ENCODE results near the gene DBNL.

DNA sequence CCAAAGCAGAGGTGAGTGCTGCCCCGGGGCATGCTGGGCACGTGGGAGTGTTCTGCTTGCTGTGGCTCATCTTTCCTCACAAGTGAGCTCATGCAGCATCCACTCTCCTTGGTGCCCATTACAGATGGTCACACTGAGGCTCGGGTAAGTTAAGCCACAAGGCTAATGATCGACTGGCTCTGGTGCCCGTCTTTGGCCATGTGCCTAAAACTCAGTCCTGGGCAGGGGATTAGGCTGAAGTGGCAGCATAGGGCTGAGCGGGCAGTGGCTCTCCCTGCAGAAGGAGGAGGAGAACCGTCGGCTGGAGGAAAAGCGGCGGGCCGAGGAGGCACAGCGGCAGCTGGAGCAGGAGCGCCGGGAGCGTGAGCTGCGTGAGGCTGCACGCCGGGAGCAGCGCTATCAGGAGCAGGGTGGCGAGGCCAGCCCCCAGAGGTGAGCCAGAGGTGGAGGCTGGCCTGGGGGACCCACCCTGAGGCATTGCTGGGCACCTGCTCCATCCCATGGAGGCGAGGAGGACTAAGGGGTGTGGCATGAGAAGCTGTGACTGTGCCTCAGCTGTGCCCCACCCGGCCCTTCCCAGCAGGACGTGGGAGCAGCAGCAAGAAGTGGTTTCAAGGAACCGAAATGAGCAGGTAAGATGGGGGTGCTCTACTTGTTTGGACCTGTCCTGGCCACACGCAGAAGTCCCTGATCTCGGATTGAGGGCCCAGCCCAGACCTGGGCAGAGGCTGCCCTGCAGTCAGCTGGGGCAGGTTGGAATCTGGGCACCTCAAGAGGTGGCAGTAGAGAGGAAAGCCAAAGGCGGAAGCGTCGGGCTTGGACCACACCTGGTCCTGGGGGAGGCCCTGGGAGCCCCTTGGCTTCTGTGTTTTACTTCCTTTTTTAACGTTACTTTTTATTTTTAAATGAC is 13.6 kb downstream of the DBNL start:
- TF ChIP-seq POLR2AphosphoS5 (IDR thresholded peaks at IDR 0.05) = no peak
- no peak for TF ChIP-seq CTCF (IDR thresholded peaks at IDR 0.05)
- TF ChIP-seq EP300 (IDR thresholded peaks at IDR 0.05) = no peak
